Measurements from ENCODE around the gene MYO7B. TPM values are rescaled to one million over a fixed set of nuclear protein-coding genes. Genes with fewer than 3 reads are reported as not detected.
A peak's percentile ranks its signal among the peaks of the same experiment; 100 is the strongest.
"Not testable (repeated sequence)": the region's sequence is repeated elsewhere in the genome, so short reads cannot be mapped to it uniquely, and the experiment has no call there.

The MYO7B gene
- total RNA-seq, 2 experiments from 2014 or later: 4.7 to 5.2 TPM

GRCh38 chr2:127527001-127527804 lies 8.3 kb upstream of the MYO7B start:
- DNase-seq: no peak
- Mint-ChIP-seq H3K4me1 (peaks cover 25% of the 10 kb centered on the region), H3K27me3 (peaks cover 6% of the 10 kb centered on the region), H3K4me3 (peak overlapping the region; percentile 96), H3K27ac (peak overlapping the region; percentile 92), H3K9me3 (peaks cover 6% of the 10 kb centered on the region), H3K36me3 (peaks cover 7% of the 10 kb centered on the region)
- peak; percentile 3 for ATAC-seq (ENCODE audit: low read depth)
- POLR2A ChIA-PET: interaction anchor here (0.7 to 2.8 kb wide), 17 partner anchors 10 to 501 kb away, joined by 3 to 27 read pairs (median 3); partner anchors contain the start of genes ERCC3, SAP130 and SFT2D3

DNA sequence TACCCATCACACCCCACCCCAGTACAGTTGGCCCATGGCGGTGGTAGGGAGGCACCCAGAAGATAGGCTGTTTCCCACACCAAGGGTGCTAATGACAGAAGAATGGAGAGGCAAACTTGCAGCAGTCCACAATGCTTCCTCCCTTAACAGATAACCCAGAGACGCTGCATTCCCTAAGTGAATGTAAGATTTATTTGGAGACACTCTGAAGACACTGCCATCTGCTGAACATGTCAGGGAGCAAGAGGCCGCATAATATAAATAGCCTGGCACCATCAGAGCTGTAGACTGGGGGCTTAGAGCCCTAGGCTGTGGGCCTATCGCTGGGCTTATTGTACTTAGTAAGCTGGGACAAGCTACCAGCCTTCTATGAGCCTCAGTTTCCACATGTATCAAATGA lies 7.0 kb upstream of the MYO7B start:
- Mint-ChIP-seq H3K9me3 (peaks cover 6% of the 10 kb centered on the region), H3K4me1 (peaks cover 21% of the 10 kb centered on the region), H3K36me3 (peaks cover 6% of the 10 kb centered on the region), H3K27me3 (peaks cover 12% of the 10 kb centered on the region), H3K4me3 (no peak overlapping the region), H3K27ac (no peak overlapping the region)
- ATAC-seq (ENCODE audit: low read depth) (no peak), DNase-seq (no peak)
- POLR2A ChIA-PET: interaction anchor here (1.2 kb wide), 1 partner anchor 35 kb away, joined by 3 read pairs; no protein-coding TSS in a partner anchor

DNA sequence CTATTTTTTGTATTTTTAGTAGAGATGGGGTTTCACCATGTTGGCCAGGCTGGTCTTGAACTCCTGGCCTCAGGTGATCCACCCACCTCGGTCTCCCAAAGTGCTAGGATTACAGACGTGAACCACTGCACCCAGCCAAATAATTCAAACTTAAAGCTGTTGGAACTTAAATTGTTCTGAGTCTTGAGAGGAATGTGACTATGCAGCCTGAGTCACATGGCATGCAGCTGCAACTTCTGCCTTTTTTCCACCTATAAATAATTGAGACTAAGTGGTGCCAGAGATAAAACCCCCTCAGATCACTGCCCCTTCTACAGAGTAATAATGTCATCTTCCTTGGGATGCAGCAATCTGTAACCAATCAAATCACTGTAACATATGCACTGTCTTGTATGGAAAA lies 6.1 kb upstream of the MYO7B start:
- H3K4me3 Mint-ChIP-seq; H3K36me3 Mint-ChIP-seq; H3K27ac Mint-ChIP-seq; DNase-seq; ATAC-seq (ENCODE audit: low read depth); POLR2A ChIA-PET; H3K9me3 Mint-ChIP-seq: not testable (repeated sequence)
- peaks cover 17% of the 10 kb centered on the region for H3K27me3 Mint-ChIP-seq
- H3K4me1 Mint-ChIP-seq: peaks cover 15% of the 10 kb centered on the region

GRCh38 chr2:127530245-127531140 lies 5.0 kb upstream of the MYO7B start:
- no peaks in the 10 kb centered on the region for H3K36me3 Mint-ChIP-seq
- DNase-seq (no peak), ATAC-seq (ENCODE audit: low read depth) (no peak)
- POLR2A ChIA-PET: no interaction called here
- peaks cover 17% of the 10 kb centered on the region for H3K27me3 Mint-ChIP-seq
- peaks cover 15% of the 10 kb centered on the region for H3K4me1 Mint-ChIP-seq
- H3K9me3 Mint-ChIP-seq: peaks cover 6% of the 10 kb centered on the region
- H3K27ac Mint-ChIP-seq: no peak overlapping the region
- no peak overlapping the region for H3K4me3 Mint-ChIP-seq

DNA sequence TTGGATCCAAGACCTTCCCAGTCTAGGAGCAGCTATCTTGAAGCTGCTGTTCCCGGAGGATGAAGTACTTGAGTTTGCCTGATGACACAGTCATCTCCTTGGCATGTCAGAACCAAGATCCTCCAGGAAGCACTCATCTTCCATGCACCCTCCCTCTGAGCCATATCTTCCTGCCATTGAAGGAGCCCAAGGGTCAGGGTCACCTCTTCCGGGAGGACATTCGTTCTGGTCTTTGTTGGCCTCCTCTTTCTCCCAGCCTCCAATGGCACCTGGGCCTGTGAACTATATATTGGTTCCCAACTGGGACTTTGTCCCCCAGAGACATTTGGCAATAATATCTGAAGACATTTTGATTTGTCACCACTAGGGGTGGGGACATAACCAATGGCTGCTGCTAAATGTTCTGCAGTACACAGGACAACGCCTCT lies 4.2 kb upstream of the MYO7B start:
- POLR2A ChIA-PET: no interaction called here
- Mint-ChIP-seq H3K4me1 (peaks cover 15% of the 10 kb centered on the region), H3K4me3 (no peak overlapping the region), H3K27me3 (peaks cover 17% of the 10 kb centered on the region), H3K27ac (no peak overlapping the region), H3K9me3 (peaks cover 6% of the 10 kb centered on the region), H3K36me3 (no peaks in the 10 kb centered on the region)
- DNase-seq (no peak), ATAC-seq (ENCODE audit: low read depth) (no peak)

GRCh38 chr2:127532296-127532695 lies 3.2 kb upstream of the MYO7B start:
- DNase-seq: no peak
- POLR2A ChIA-PET: no interaction called here
- no peaks in the 10 kb centered on the region for H3K36me3 Mint-ChIP-seq
- H3K9me3 Mint-ChIP-seq: peaks cover 6% of the 10 kb centered on the region
- H3K4me1 Mint-ChIP-seq: peaks cover 13% of the 10 kb centered on the region
- peak overlapping the region; percentile 35 for H3K27ac Mint-ChIP-seq
- peaks cover 17% of the 10 kb centered on the region for H3K27me3 Mint-ChIP-seq
- ATAC-seq (ENCODE audit: low read depth): no peak
- no peak overlapping the region for H3K4me3 Mint-ChIP-seq

GRCh38 chr2:127535918-127536317 lies 435 bp downstream of the MYO7B start:
- ATAC-seq (ENCODE audit: low read depth) (no peak), DNase-seq (no peak)
- Mint-ChIP-seq H3K27me3 (peaks cover 34% of the 10 kb centered on the region), H3K36me3 (no peaks in the 10 kb centered on the region), H3K4me1 (peaks cover 9% of the 10 kb centered on the region), H3K9me3 (no peaks in the 10 kb centered on the region), H3K4me3 (no peak overlapping the region), H3K27ac (no peak overlapping the region)
- POLR2A ChIA-PET: no interaction called here

DNA sequence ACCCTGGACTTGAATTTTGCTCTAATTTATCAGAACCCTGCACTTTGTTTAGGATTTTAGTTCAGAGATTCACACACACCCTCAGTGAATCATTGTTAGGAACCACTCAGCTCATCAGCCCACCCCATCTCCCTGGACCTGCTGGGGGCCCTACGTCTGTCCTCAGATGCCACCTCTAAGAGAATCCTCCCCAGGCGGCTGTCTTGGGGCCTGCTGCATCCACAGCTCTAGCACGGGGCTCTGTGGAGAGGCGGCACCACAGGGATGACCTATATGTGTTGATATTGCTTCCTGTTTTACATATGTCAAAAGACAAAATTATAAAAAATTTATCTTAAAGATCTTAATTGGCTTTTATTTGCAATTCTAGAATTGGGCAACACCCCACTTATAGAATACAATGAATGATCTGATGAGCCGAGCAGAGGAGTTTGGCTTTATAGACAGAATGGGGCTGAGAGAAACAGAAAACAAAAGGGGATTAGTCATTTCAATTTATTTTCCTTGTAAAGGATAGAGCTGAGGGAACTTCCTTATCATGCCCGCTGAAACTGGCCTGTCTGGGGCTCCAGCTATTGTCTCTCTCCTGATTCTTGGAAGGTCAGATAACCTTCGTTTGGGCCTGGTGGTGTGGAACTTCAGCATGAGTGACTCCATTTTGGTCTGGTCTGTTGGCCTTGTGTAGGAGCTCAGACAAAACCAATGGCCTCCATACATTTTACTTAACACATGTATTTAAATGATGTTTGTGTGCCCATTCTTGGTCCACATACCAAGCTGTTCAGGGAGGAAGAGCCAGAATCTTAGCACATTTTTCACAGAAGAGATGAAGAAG lies 1.4 kb downstream of the MYO7B start:
- no peak overlapping the region for H3K27ac Mint-ChIP-seq
- ATAC-seq (ENCODE audit: low read depth): no peak
- POLR2A ChIA-PET: interaction anchor here (1.1 kb wide), 1 partner anchor 10 kb away, joined by 3 read pairs; the partner anchor contains the start of gene IWS1
- peaks cover 4% of the 10 kb centered on the region for H3K4me1 Mint-ChIP-seq
- H3K27me3 Mint-ChIP-seq: peaks cover 36% of the 10 kb centered on the region
- H3K36me3 Mint-ChIP-seq: no peaks in the 10 kb centered on the region
- H3K4me3 Mint-ChIP-seq: no peak overlapping the region
- no peak for DNase-seq
- H3K9me3 Mint-ChIP-seq: no peaks in the 10 kb centered on the region

DNA sequence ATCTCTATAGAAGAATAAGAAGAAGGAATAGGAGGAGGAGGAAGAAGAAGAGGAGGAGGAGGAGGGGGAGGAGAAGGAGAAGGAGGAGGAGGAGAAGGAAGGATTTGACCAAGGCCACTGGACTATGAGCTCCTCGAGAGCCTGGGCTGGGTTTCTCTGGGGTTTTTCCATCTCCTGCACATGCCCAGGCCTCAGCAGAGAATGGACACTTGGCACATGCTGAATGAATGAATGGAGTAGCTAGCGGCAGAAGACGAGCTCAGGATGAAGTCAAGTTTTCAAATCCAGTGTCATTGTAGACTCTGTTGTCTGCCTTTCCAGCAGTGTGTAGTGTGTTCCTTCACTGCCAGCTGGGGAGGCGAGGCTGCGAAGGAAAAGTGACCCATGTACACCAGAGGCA lies 2.2 kb downstream of the MYO7B start:
- POLR2A ChIA-PET: interaction anchor here (1.1 kb wide), 1 partner anchor 11 kb away, joined by 3 read pairs; the partner anchor contains the start of gene IWS1
- Mint-ChIP-seq H3K36me3 (no peaks in the 10 kb centered on the region), H3K27ac (no peak overlapping the region), H3K9me3 (no peaks in the 10 kb centered on the region), H3K27me3 (peaks cover 37% of the 10 kb centered on the region), H3K4me3 (no peak overlapping the region), H3K4me1 (peaks cover 3% of the 10 kb centered on the region)
- no peak for ATAC-seq (ENCODE audit: low read depth)
- DNase-seq: no peak

- ATAC-seq (ENCODE audit: low read depth) (no peak), DNase-seq (no peak)
- Mint-ChIP-seq H3K27me3 (peaks cover 29% of the 10 kb centered on the region), H3K4me3 (no peak overlapping the region), H3K36me3 (no peaks in the 10 kb centered on the region), H3K4me1 (peaks cover 3% of the 10 kb centered on the region), H3K27ac (no peak overlapping the region), H3K9me3 (no peaks in the 10 kb centered on the region)
- POLR2A ChIA-PET: no interaction called here
Observed at GRCh38 chr2:127541809-127542208, 6.3 kb downstream of the MYO7B start.

DNA sequence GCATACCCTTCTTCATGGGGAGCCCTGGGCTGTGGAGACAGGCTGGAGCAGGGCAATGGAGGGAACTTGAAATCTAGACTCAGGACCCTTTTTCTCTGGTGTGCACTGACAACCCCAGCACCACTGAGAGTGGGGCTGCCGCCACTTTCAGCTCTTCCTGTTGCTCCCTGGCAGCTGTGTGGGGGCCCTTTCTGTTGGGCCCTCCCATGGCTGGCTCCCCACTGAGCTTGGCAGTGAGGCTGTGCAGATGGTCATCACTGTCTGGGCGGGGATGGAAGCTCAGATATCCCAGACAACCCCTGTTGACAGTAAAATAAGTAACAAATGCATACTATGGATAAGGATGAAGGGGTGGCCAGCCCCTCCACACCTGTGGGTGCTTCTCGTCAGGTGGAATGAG lies 6.7 kb downstream of the MYO7B start:
- Mint-ChIP-seq H3K36me3 (peaks cover 1% of the 10 kb centered on the region), H3K27me3 (peaks cover 31% of the 10 kb centered on the region), H3K4me3 (no peak overlapping the region), H3K4me1 (peaks cover 3% of the 10 kb centered on the region), H3K27ac (no peak overlapping the region), H3K9me3 (no peaks in the 10 kb centered on the region)
- DNase-seq (no peak), ATAC-seq (ENCODE audit: low read depth) (no peak)
- POLR2A ChIA-PET: no interaction called here

DNA sequence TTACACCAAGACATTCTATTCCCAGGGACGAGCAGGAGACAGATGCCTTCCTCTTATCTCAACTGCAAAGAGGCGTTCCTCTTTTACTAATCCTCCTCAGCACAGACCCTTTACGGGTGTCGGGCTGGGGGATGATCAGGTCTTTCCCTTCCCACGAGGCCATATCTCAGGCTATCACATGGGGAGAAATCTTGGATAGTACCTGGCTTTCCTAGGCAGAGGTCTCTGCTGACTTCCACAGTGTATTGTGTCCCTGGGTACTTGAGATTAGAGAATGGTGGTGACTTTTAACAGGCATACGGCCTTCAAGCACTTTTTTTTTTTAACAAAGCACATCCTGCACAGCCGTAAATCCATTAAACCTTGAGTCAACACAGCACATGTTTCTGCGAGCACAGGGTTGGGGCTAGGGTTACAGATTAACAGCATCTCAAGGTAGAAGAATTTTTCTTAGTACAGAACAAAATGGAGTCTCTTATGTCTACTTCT lies 7.6 kb downstream of the MYO7B start:
- H3K4me3 Mint-ChIP-seq; ATAC-seq (ENCODE audit: low read depth); H3K9me3 Mint-ChIP-seq; H3K27ac Mint-ChIP-seq; H3K36me3 Mint-ChIP-seq; POLR2A ChIA-PET; DNase-seq; H3K4me1 Mint-ChIP-seq: not testable (repeated sequence)
- peaks cover 28% of the 10 kb centered on the region for H3K27me3 Mint-ChIP-seq

GRCh38 chr2:127545189-127545588 lies 9.7 kb downstream of the MYO7B start:
- H3K9me3 Mint-ChIP-seq: no peaks in the 10 kb centered on the region
- no peak overlapping the region for H3K27ac Mint-ChIP-seq
- no peak overlapping the region for H3K4me3 Mint-ChIP-seq
- POLR2A ChIA-PET: no interaction called here
- peaks cover 27% of the 10 kb centered on the region for H3K27me3 Mint-ChIP-seq
- ATAC-seq (ENCODE audit: low read depth) (no peak), DNase-seq (no peak)
- H3K36me3 Mint-ChIP-seq: peaks cover 1% of the 10 kb centered on the region
- H3K4me1 Mint-ChIP-seq: no peaks in the 10 kb centered on the region
